ENCODE results near the gene GET4.

DNA sequence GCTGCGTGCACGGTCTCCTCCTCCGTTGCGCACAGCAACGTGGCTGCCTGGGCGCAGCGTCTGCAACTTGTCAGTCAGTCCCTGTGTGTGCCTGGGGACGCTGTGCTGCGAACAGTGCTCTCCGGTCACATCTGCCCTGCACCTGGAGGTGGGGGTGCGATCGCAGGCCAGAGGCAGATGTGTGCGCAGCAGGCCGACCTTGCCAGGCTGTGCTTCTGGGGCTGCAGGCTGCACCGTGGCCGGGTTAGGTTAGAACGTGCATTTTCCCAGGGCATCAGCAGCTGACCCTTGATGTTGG lies 8.2 kb upstream of the GET4 start:
- TF ChIP-seq POLR2A (IDR thresholded peaks at IDR 0.05) = no peak
- TF ChIP-seq, protein P1, sequence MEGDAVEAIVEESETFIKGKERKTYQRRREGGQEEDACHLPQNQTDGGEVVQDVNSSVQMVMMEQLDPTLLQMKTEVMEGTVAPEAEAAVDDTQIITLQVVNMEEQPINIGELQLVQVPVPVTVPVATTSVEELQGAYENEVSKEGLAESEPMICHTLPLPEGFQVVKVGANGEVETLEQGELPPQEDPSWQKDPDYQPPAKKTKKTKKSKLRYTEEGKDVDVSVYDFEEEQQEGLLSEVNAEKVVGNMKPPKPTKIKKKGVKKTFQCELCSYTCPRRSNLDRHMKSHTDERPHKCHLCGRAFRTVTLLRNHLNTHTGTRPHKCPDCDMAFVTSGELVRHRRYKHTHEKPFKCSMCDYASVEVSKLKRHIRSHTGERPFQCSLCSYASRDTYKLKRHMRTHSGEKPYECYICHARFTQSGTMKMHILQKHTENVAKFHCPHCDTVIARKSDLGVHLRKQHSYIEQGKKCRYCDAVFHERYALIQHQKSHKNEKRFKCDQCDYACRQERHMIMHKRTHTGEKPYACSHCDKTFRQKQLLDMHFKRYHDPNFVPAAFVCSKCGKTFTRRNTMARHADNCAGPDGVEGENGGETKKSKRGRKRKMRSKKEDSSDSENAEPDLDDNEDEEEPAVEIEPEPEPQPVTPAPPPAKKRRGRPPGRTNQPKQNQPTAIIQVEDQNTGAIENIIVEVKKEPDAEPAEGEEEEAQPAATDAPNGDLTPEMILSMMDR (IDR thresholded peaks at IDR 0.05) = no peak

Data from gastroesophageal sphincter (tissue), 3 donors.